K562 (cell line): ENCODE measurements around the gene COX6A1. TPM values are rescaled to one million over a fixed set of nuclear protein-coding genes. Genes with fewer than 3 reads are reported as not detected.
A peak's percentile ranks its signal among the peaks of the same experiment; 100 is the strongest.

Source experiments
- DIDO1 ChIP-seq: fragments of 450-650 bp; IDR thresholded peaks from 2 replicates; pipeline ENCODE4 v1.6.1; 2016; ENCODE audit warnings: low read depth, missing biosample characterization, missing genetic modification characterization
- GABPB2 ChIP-seq: fragments of 250-450 bp; sonication (Bioruptor Pico); conservative IDR thresholded peaks from 2 replicates; pipeline ENCODE4 v1.5.1; 2021; ENCODE audit warnings: mild to moderate bottlenecking
- MEIS2 ChIP-seq: fragments of 450-650 bp; IDR thresholded peaks from 2 replicates; pipeline ENCODE4 v1.6.1; 2014; ENCODE audit warnings: mild to moderate bottlenecking; ENCODE audit not compliant: partially characterized antibody
- MYBL2 ChIP-seq, 2 experiments: fragments of 450-650 bp in 1 of 2; sonication (generic) in 1 of 2; formaldehyde crosslinking in 1 of 2; IDR thresholded peaks; 2 replicates each; pipeline versions ENCODE4 v1.6.1 to v1.8.1; 2017 to 2022; ENCODE audit warnings: borderline replicate concordance in 1 of 2, inconsistent platforms in 1 of 2, low read depth in 1 of 2, mild to moderate bottlenecking in 1 of 2, missing genetic modification reagents in 1 of 2, moderate library complexity in 1 of 2
- NFE2L1 ChIP-seq: fragments of 450-650 bp; IDR thresholded peaks from 2 replicates; pipeline ENCODE4 v1.6.1; 2016; ENCODE audit warnings: missing genetic modification characterization, low read depth, mild to moderate bottlenecking, missing compliant biosample characterization, moderate library complexity, borderline replicate concordance
- PTBP1 ChIP-seq: fragments of 200-400 bp; formaldehyde crosslinking; IDR thresholded peaks from 2 replicates; pipeline ENCODE4 v1.6.1; 2017; ENCODE audit warnings: low read depth, low read length
- SRSF7 ChIP-seq: fragments of 200-400 bp; formaldehyde crosslinking; optimal IDR thresholded peaks from 2 replicates; pipeline ENCODE3; 2017; ENCODE audit warnings: mild to moderate bottlenecking, low read depth, low read length
- ZBTB1 ChIP-seq: sonication (generic); formaldehyde crosslinking; IDR thresholded peaks from 2 replicates; pipeline ENCODE4 v1.8.1; 2023; ENCODE audit warnings: missing genetic modification reagents, low read depth, mild to moderate bottlenecking, borderline replicate concordance
- ZBTB17 ChIP-seq: fragments of 450-650 bp; formaldehyde crosslinking; IDR thresholded peaks from 2 replicates; pipeline ENCODE4 v1.4.0; 2020; ENCODE audit warnings: mild to moderate bottlenecking
- ZNF217 ChIP-seq: sonication (generic); formaldehyde crosslinking; IDR thresholded peaks from 2 replicates; pipeline ENCODE4 v1.8.0; 2022; ENCODE audit warnings: mild to moderate bottlenecking, missing genetic modification reagents
- ZNF79 ChIP-seq: fragments of 250-450 bp; sonication (Bioruptor Pico); IDR thresholded peaks from 2 replicates; pipeline ENCODE4 v1.4.0; 2020; ENCODE audit warnings: low read depth, mild to moderate bottlenecking, moderate library complexity
- polyA plus RNA-seq, 8 experiments: library from polyadenylated mRNA; depleted of rRNA in 4 of 8; stranded (reverse) in 5 of 8; unstranded in 3 of 8; fragments of >200 nt; fragmentation: Nextera tagmentation in 2 of 8; fragmentation: Illumina TruSeq in 1 of 8; extraction: Ambion mirVana in 2 of 8; extraction: Trizol in 1 of 8; gene quantifications; 2 replicates each; pipeline versions ENCODE4 v1.2.1 to v1.2.3, GENCODE V29; 2011 to 2014; ENCODE audit warnings: inconsistent platforms in 1 of 8, missing spikeins in 1 of 8
- total RNA-seq, 7 experiments: library from RNA; depleted of rRNA in 6 of 7; stranded (reverse); fragments of >200 nt in 6 of 7; fragmentation: Illumina TruSeq in 2 of 7; extraction: Trizol in 2 of 7; gene quantifications; 2 replicates each; pipeline versions ENCODE4 v1.2.1 to v1.2.3, GENCODE V29; 2011 to 2021; ENCODE audit warnings: low replicate concordance in 1 of 7
- TF ChIP-seq, protein P1 (sequence below): fragments of 200-400 bp; formaldehyde crosslinking; IDR thresholded peaks from 2 replicates; pipeline ENCODE4 v1.6.1; 2017; ENCODE audit warnings: mild to moderate bottlenecking, low read depth, low read length, moderate library complexity
- TF ChIP-seq, protein P2 (sequence below): fragments of 450-650 bp; IDR thresholded peaks from 2 replicates; pipeline ENCODE4 v1.6.1; 2018; ENCODE audit warnings: mild to moderate bottlenecking, low read depth; ENCODE audit not compliant: partially characterized antibody
- TF ChIP-seq, protein P3 (sequence below), 2 experiments: IDR thresholded peaks; 2 replicates each; pipeline ENCODE4 v1.6.1; 2011; ENCODE audit warnings: borderline replicate concordance in 1 of 2, control low read depth in 1 of 2, low read depth in 1 of 2, low read length in 1 of 2, mild to moderate bottlenecking in 1 of 2, mixed read lengths in 1 of 2, moderate library complexity in 1 of 2; ENCODE audit not compliant: insufficient read depth in 1 of 2, insufficient read length in 1 of 2, poor library complexity in 1 of 2, severe bottlenecking in 1 of 2; ENCODE audit errors: extremely low read depth in 1 of 2
- TF ChIP-seq, protein P4 (sequence below): fragments of 450-650 bp; IDR thresholded peaks from 2 replicates; pipeline ENCODE4 v1.6.1; 2016; ENCODE audit warnings: missing biosample characterization, missing genetic modification characterization
- TF ChIP-seq, protein P5 (sequence below), 2 experiments: fragments of 450-650 bp in 1 of 2; sonication (generic) in 1 of 2; formaldehyde crosslinking in 1 of 2; IDR thresholded peaks in 1 of 2; conservative IDR thresholded peaks in 1 of 2; 2 replicates each; pipeline versions ENCODE4 v1.6.1 to v1.8.1; 2016 to 2023; ENCODE audit warnings: mild to moderate bottlenecking in 2 of 2, moderate library complexity in 2 of 2, inconsistent platforms in 1 of 2, missing genetic modification reagents in 1 of 2
- TF ChIP-seq, protein P6 (sequence below): fragments of 450-650 bp; IDR thresholded peaks from 2 replicates; pipeline ENCODE4 v1.6.1; 2016

The COX6A1 gene
- total and polyA plus RNA-seq, 9 of the 15 experiments (the other 6 are each of a cell fraction or from before 2014, with no cell fraction given): 414 to 4,142 (median 931) TPM

DNA sequence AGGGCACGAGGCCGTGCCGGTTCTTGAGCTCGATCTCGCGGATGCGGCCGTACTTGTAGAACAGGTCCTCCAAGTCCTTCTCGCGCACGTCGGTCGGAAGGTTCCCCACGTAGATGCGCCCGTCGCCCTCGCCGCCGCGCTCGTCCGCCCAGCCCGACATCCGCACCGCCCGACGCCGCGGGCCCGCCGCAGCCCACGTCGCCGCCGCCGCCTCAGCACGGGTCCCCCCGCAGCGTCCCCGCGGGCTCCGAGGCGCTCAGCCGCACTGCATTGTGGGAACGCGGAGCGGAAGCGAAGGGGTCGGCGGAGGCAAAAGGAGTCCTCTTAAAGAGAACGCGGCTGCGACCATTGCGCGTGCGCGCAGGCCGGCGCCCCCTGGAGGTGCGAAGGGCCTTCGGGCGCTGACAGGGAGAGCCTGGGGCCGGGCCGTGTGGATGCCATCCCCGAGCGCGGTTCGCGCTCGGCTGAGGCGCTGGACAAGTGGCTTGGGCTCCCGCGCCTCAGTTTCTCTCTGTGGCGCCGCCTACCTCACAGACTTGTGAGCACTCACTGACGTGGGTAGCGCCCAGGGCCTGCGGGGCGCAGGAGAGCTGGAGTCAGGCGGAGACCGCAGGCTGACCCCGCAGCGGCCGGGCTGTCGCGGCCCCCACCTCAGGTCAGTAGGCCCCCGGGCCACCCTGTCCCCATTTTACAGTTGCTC is 31.7 kb downstream of the COX6A1 start, which contains the start of gene SRSF9 (continued):
- TF ChIP-seq ZBTB17 (CRISPR knock-in tag) (peak; percentile 66), MEIS2 (peak; percentile 84), PTBP1 (no peak), DIDO1 (tag) (no peak), SRSF7 (no peak), NFE2L1 (tag) (no peak), MYBL2 (IDR thresholded peaks at IDR 0.05; ENCODE audit: low read depth) (no peak), MYBL2 (CRISPR knock-in tag; IDR thresholded peaks at IDR 0.05; ENCODE audit: borderline replicate concordance) (no peak), ZBTB1 (CRISPR knock-in tag) (peak; percentile 47; the same call in 1 of the 2 replicates), ZNF217 (CRISPR knock-in tag) (no peak), ZNF79 (CRISPR knock-in tag) (no peak), GABPB2 (CRISPR knock-in tag) (no peak)
- TF ChIP-seq, protein P1, sequence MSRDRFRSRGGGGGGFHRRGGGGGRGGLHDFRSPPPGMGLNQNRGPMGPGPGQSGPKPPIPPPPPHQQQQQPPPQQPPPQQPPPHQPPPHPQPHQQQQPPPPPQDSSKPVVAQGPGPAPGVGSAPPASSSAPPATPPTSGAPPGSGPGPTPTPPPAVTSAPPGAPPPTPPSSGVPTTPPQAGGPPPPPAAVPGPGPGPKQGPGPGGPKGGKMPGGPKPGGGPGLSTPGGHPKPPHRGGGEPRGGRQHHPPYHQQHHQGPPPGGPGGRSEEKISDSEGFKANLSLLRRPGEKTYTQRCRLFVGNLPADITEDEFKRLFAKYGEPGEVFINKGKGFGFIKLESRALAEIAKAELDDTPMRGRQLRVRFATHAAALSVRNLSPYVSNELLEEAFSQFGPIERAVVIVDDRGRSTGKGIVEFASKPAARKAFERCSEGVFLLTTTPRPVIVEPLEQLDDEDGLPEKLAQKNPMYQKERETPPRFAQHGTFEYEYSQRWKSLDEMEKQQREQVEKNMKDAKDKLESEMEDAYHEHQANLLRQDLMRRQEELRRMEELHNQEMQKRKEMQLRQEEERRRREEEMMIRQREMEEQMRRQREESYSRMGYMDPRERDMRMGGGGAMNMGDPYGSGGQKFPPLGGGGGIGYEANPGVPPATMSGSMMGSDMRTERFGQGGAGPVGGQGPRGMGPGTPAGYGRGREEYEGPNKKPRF: no peak
- TF ChIP-seq, protein P2, sequence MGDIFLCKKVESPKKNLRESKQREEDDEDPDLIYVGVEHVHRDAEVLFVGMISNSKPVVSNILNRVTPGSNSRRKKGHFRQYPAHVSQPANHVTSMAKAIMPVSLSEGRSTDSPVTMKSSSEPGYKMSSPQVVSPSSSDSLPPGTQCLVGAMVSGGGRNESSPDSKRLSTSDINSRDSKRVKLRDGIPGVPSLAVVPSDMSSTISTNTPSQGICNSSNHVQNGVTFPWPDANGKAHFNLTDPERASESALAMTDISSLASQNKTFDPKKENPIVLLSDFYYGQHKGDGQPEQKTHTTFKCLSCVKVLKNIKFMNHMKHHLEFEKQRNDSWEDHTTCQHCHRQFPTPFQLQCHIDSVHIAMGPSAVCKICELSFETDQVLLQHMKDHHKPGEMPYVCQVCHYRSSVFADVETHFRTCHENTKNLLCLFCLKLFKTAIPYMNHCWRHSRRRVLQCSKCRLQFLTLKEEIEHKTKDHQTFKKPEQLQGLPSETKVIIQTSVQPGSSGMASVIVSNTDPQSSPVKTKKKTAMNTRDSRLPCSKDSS: no peak
- TF ChIP-seq, protein P3, sequence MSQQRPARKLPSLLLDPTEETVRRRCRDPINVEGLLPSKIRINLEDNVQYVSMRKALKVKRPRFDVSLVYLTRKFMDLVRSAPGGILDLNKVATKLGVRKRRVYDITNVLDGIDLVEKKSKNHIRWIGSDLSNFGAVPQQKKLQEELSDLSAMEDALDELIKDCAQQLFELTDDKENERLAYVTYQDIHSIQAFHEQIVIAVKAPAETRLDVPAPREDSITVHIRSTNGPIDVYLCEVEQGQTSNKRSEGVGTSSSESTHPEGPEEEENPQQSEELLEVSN (IDR thresholded peaks at IDR 0.05; ENCODE audit: borderline replicate concordance in 1 of 2, extremely low read depth in 1 of 2, insufficient read depth in 1 of 2, insufficient read length in 1 of 2, low read depth in 1 of 2, low read length in 1 of 2, poor library complexity in 1 of 2, severe bottlenecking in 1 of 2): peak in 1 of 2 experiments; percentile 88
- TF ChIP-seq, protein P4, sequence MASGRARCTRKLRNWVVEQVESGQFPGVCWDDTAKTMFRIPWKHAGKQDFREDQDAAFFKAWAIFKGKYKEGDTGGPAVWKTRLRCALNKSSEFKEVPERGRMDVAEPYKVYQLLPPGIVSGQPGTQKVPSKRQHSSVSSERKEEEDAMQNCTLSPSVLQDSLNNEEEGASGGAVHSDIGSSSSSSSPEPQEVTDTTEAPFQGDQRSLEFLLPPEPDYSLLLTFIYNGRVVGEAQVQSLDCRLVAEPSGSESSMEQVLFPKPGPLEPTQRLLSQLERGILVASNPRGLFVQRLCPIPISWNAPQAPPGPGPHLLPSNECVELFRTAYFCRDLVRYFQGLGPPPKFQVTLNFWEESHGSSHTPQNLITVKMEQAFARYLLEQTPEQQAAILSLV: no peak
- TF ChIP-seq, protein P5, sequence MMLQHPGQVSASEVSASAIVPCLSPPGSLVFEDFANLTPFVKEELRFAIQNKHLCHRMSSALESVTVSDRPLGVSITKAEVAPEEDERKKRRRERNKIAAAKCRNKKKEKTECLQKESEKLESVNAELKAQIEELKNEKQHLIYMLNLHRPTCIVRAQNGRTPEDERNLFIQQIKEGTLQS (IDR thresholded peaks at IDR 0.05): no peak
- TF ChIP-seq, protein P5 (CRISPR knock-in tag; conservative IDR thresholded peaks at IDR 0.05): no peak
- TF ChIP-seq, protein P6, sequence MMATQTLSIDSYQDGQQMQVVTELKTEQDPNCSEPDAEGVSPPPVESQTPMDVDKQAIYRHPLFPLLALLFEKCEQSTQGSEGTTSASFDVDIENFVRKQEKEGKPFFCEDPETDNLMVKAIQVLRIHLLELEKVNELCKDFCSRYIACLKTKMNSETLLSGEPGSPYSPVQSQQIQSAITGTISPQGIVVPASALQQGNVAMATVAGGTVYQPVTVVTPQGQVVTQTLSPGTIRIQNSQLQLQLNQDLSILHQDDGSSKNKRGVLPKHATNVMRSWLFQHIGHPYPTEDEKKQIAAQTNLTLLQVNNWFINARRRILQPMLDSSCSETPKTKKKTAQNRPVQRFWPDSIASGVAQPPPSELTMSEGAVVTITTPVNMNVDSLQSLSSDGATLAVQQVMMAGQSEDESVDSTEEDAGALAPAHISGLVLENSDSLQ: no peak
